H1 (cell line): ENCODE results near the gene SSTR4. TPM values are rescaled to one million over a fixed set of nuclear protein-coding genes. Genes with fewer than 3 reads are reported as not detected.
A peak's percentile ranks its signal among the peaks of the same experiment; 100 is the strongest.

ENCODE experiments used
- CTCF ChIA-PET: fragments of 300-600 bp; sonication (Branson Sonifier 250); formaldehyde crosslinking; loops from one replicate; lab custom pipeline; 2021; ENCODE audit not compliant: partially characterized antibody; lab: Charles Lee
- POLR2A ChIA-PET: fragments of 300-600 bp; sonication (Branson Sonifier 250); formaldehyde crosslinking; loops from one replicate; lab custom pipeline; 2021; ENCODE audit warnings: inconsistent platforms; ENCODE audit not compliant: partially characterized antibody; lab: Charles Lee
- DNase-seq, 2 experiments: peaks; one replicate each; pipeline versions ENCODE4 v3.0.0 to v3.0.0-alpha.2; 2010 to 2022; ENCODE audit warnings: low spot score in 2 of 2, low read depth in 1 of 2, mixed read lengths in 1 of 2
- FAIRE-seq: peaks from 2 replicates; lab custom pipeline; 2011; peaks lifted over from hg19 to GRCh38; lab: Jason Lieb, UNC
- H2AFZ ChIP-seq: 2 replicates; pipeline ENCODE4 v1.8.1; 2012; ENCODE audit warnings: low read length, inconsistent platforms
- H2AK5ac ChIP-seq: 2 replicates; pipeline ENCODE4 v1.6.1; 2013; ENCODE audit warnings: low read depth, low read length
- H2BK120ac ChIP-seq: replicated peaks from 2 replicates; pipeline ENCODE3; 2013; ENCODE audit warnings: low read depth, low read length, inconsistent platforms
- H2BK12ac ChIP-seq: 2 replicates; pipeline ENCODE4 v1.6.1; 2013; ENCODE audit warnings: low read depth, low read length
- H2BK15ac ChIP-seq: 2 replicates; pipeline ENCODE4 v1.6.1; 2013; ENCODE audit warnings: low read length
- H2BK20ac ChIP-seq: 2 replicates; pipeline ENCODE4 v1.6.1; 2013; ENCODE audit warnings: low read length
- H2BK5ac ChIP-seq: 2 replicates; pipeline ENCODE4 v1.6.1; 2013; ENCODE audit warnings: low read depth, low read length
- H3K14ac ChIP-seq: 2 replicates; pipeline ENCODE4 v1.6.1; 2013; ENCODE audit warnings: inconsistent platforms; ENCODE audit not compliant: insufficient read length
- H3K18ac ChIP-seq: 2 replicates; pipeline ENCODE4 v1.6.1; 2013; ENCODE audit warnings: low read length; ENCODE audit errors: extremely low read depth
- H3K23ac ChIP-seq: 2 replicates; pipeline ENCODE4 v1.6.1; 2013; ENCODE audit warnings: inconsistent platforms; ENCODE audit not compliant: insufficient read length
- H3K23me2 ChIP-seq: 2 replicates; pipeline ENCODE4 v1.6.1; 2013; ENCODE audit warnings: low read depth, low read length
- H3K27ac ChIP-seq: 2 replicates; pipeline ENCODE4 v1.6.1; 2011; ENCODE audit warnings: low read depth, low read length, inconsistent platforms
- H3K27me3 ChIP-seq, 4 experiments: replicated peaks in 1 of 4; 1 replicate in 1 of 4; 2 replicates in 3 of 4; pipeline versions ENCODE4 v1.6.1 to v1.8.1; 2011 to 2013; ENCODE audit warnings: low read length in 3 of 4, mild to moderate bottlenecking in 3 of 4, inconsistent platforms in 2 of 4, mixed read lengths in 2 of 4, moderate library complexity in 1 of 4; ENCODE audit not compliant: control insufficient read depth in 3 of 4, insufficient read depth in 3 of 4; ENCODE audit errors: extremely low read depth in 1 of 4
- H3K36me3 ChIP-seq, 4 experiments: 2 replicates each; pipeline versions ENCODE4 v1.6.1 to v1.8.1; 2011 to 2013; ENCODE audit warnings: mild to moderate bottlenecking in 4 of 4, low read length in 3 of 4, moderate library complexity in 2 of 4, control low read depth in 1 of 4, inconsistent platforms in 1 of 4; ENCODE audit not compliant: insufficient read depth in 4 of 4, control insufficient read depth in 2 of 4
- H3K4ac ChIP-seq: replicated peaks from 2 replicates; pipeline ENCODE3; 2013; ENCODE audit warnings: low read length, low read depth, mixed read lengths, inconsistent platforms; ENCODE audit not compliant: insufficient read length
- H3K4me1 ChIP-seq, 4 experiments: replicated peaks in 1 of 4; 1 replicate in 1 of 4; 2 replicates in 3 of 4; pipeline versions ENCODE4 v1.6.1 to v1.8.1; 2011 to 2013; ENCODE audit warnings: low read length in 3 of 4, inconsistent platforms in 2 of 4, mixed read lengths in 1 of 4; ENCODE audit not compliant: insufficient read depth in 4 of 4, control insufficient read depth in 3 of 4
- H3K4me2 ChIP-seq, 2 experiments: 2 replicates each; pipeline versions ENCODE4 v1.6.1 to v1.8.1; 2011 to 2013; ENCODE audit warnings: low read depth in 2 of 2, low read length in 2 of 2, control low read depth in 1 of 2, inconsistent platforms in 1 of 2, mild to moderate bottlenecking in 1 of 2; ENCODE audit not compliant: insufficient read depth in 1 of 2
- H3K4me3 ChIP-seq, 4 experiments: fragments of 200-600, 300-600 bp in 1 of 4; sonication (generic), shearing (Covaris generic), sonication (Bioruptor Twin) in 1 of 4; 2 replicates each; pipeline versions ENCODE4 v1.5.1 to v1.8.1; 2011 to 2016; ENCODE audit warnings: low read length in 4 of 4, low read depth in 3 of 4, control low read depth in 2 of 4, inconsistent platforms in 2 of 4, mild to moderate bottlenecking in 2 of 4, mixed read lengths in 1 of 4, moderate library complexity in 1 of 4; ENCODE audit not compliant: insufficient read depth in 2 of 4; ENCODE audit errors: extremely low read depth in 1 of 4
- H3K56ac ChIP-seq: replicated peaks from 2 replicates; pipeline ENCODE3; 2013; ENCODE audit warnings: low read depth, mild to moderate bottlenecking, mixed read lengths, low read length, inconsistent platforms; ENCODE audit not compliant: insufficient read length
- H3K79me1 ChIP-seq: 2 replicates; pipeline ENCODE4 v1.6.1; 2013; ENCODE audit warnings: low read depth, low read length, control low read depth
- H3K79me2 ChIP-seq, 2 experiments: 2 replicates each; pipeline versions ENCODE4 v1.6.1 to v1.8.1; 2012 to 2013; ENCODE audit warnings: low read length in 2 of 2, mild to moderate bottlenecking in 2 of 2, inconsistent platforms in 1 of 2; ENCODE audit not compliant: insufficient read depth in 2 of 2, control insufficient read depth in 1 of 2
- H3K9ac ChIP-seq, 4 experiments: replicated peaks in 1 of 4; 1 replicate in 1 of 4; 2 replicates in 3 of 4; pipeline versions ENCODE4 v1.6.1 to v1.8.1; 2011 to 2013; ENCODE audit warnings: low read depth in 3 of 4, low read length in 3 of 4, control low read depth in 2 of 4, mild to moderate bottlenecking in 2 of 4, moderate library complexity in 2 of 4, inconsistent platforms in 1 of 4; ENCODE audit errors: extremely low read depth in 1 of 4
- H3K9me3 ChIP-seq, 2 experiments: 2 replicates each; pipeline versions ENCODE4 v1.6.1 to v1.8.1; 2012 to 2013; ENCODE audit warnings: mild to moderate bottlenecking in 2 of 2, moderate library complexity in 2 of 2, control low read depth in 1 of 2, inconsistent platforms in 1 of 2, low read depth in 1 of 2, low read length in 1 of 2, mixed read lengths in 1 of 2; ENCODE audit not compliant: insufficient read depth in 2 of 2
- H4K20me1 ChIP-seq, 2 experiments: replicated peaks in 1 of 2; 2 replicates each; pipeline versions ENCODE3 to v1.8.1; 2011 to 2013; ENCODE audit warnings: inconsistent platforms in 2 of 2, low read length in 2 of 2, mild to moderate bottlenecking in 1 of 2; ENCODE audit not compliant: insufficient read depth in 2 of 2, control insufficient read depth in 1 of 2
- H4K5ac ChIP-seq: 2 replicates; pipeline ENCODE4 v1.6.1; 2013; ENCODE audit warnings: low read length, low read depth, mixed read lengths, inconsistent platforms; ENCODE audit not compliant: insufficient read length
- H4K8ac ChIP-seq: 2 replicates; pipeline ENCODE4 v1.8.0; 2013; ENCODE audit warnings: mild to moderate bottlenecking, moderate library complexity, low read length, inconsistent platforms; ENCODE audit not compliant: insufficient read depth; ENCODE audit errors: extremely low read depth
- H4K91ac ChIP-seq: replicated peaks from 2 replicates; pipeline ENCODE3; 2013; ENCODE audit warnings: low read length, mixed read lengths, inconsistent platforms; ENCODE audit not compliant: insufficient read length
- ASH2L ChIP-seq: fragments of 200-600, 300-600 bp; sonication (generic); IDR thresholded peaks from one replicate; pipeline ENCODE4 v1.7.1; 2017; ENCODE audit warnings: low read length
- BACH1 ChIP-seq: IDR thresholded peaks from 2 replicates; pipeline ENCODE4 v1.6.1; 2012; ENCODE audit warnings: low read length, improper control_type of control experiment
- CEBPB ChIP-seq: IDR thresholded peaks from 2 replicates; pipeline ENCODE4 v1.6.1; 2012; ENCODE audit warnings: low read depth, low read length
- POU5F1 ChIP-seq: IDR thresholded peaks from 2 replicates; pipeline ENCODE4 v1.6.1; 2011; ENCODE audit warnings: low read depth, mild to moderate bottlenecking, low read length, moderate library complexity
- RAD21 ChIP-seq, 2 experiments: IDR thresholded peaks in 1 of 2; conservative IDR thresholded peaks in 1 of 2; 2 replicates each; pipeline ENCODE4 v1.6.1; 2011; ENCODE audit warnings: low read depth in 2 of 2, low read length in 2 of 2, improper control_type of control experiment in 1 of 2, inconsistent platforms in 1 of 2, mild to moderate bottlenecking in 1 of 2, moderate library complexity in 1 of 2
- SAP30 ChIP-seq: fragments of 300-600 bp; sonication (generic); IDR thresholded peaks from 2 replicates; pipeline ENCODE4 v1.7.1; 2012; ENCODE audit warnings: low read length, moderate library complexity, mild to moderate bottlenecking, inconsistent platforms; ENCODE audit not compliant: insufficient read depth, insufficient replicate concordance
- SP2 ChIP-seq: IDR thresholded peaks from 2 replicates; pipeline ENCODE4 v1.6.1; 2012; ENCODE audit warnings: mild to moderate bottlenecking, low read length, inconsistent platforms
- TBP ChIP-seq: IDR thresholded peaks from 2 replicates; pipeline ENCODE4 v1.6.1; 2011; ENCODE audit warnings: low read depth, low read length, improper control_type of control experiment
- WGBS, 2 experiments: shearing (Covaris generic) in 1 of 2; methylation state at CpG; one replicate each; pipeline versions ENCODE4 v1.1.6 to v1.1.7; 2013 to 2015; ENCODE audit warnings: low lambda C conversion rate in 2 of 2, mixed read lengths in 2 of 2, inconsistent platforms in 1 of 2, low coverage in 1 of 2, missing lambda C conversion rate in 1 of 2; ENCODE audit not compliant: insufficient replicate concordance in 2 of 2, insufficient coverage in 1 of 2, insufficient read length in 1 of 2; ENCODE audit errors: extremely low coverage in 1 of 2, missing lambda C conversion rate in 1 of 2; 5-methylcytosine and 5-hydroxymethylcytosine counted together
- polyA plus RNA-seq, 7 experiments: library from polyadenylated mRNA; depleted of rRNA in 3 of 7; stranded (reverse) in 5 of 7; unstranded in 2 of 7; fragments of >200 nt in 5 of 7; fragments of 200-250 nt in 2 of 7; gene quantifications; 1 replicate in 5 of 7; 2 replicates in 1 of 7; 4 replicates in 1 of 7; pipeline versions ENCODE4 v1.2.1 to v1.2.3, GENCODE V29; 2011 to 2013; ENCODE audit warnings: missing spikeins in 2 of 7, mixed read lengths in 2 of 7
- total RNA-seq: library from RNA; stranded (reverse); fragmentation: NEBNext Ultra II Directional; extraction: Animal tissue kit (Norgen Biotek cat#: 25700); gene quantifications from 2 replicates; pipeline ENCODE4 v1.2.1, GENCODE V29; 2021
- TF ChIP-seq, protein P1 (sequence below): IDR thresholded peaks from 2 replicates; pipeline ENCODE4 v1.6.1; 2011; ENCODE audit warnings: low read depth, mild to moderate bottlenecking, low read length; ENCODE audit not compliant: insufficient read depth
- TF ChIP-seq, protein P2 (sequence below): IDR thresholded peaks from 2 replicates; pipeline ENCODE4 v1.6.1; 2012; ENCODE audit warnings: inconsistent platforms

The SSTR4 gene
- total and polyA plus RNA-seq, 2 of the 8 experiments (the other 6 are each of a cell fraction or from before 2014, with no cell fraction given) = 0.05 TPM; not detected in 1

GRCh38 chr20:23050847-23051627 lies 15.9 kb downstream of the SSTR4 start:
- Histone ChIP-seq H2AFZ (peak overlapping the region; percentile 7; the same call in 1 of the 2 replicates), H4K5ac (no peak overlapping the region), H3K23me2 (peaks cover 28% of the 10 kb centered on the region), H3K23ac (no peak overlapping the region), H2BK20ac (peak overlapping the region; percentile 86), H3K27ac (no peak overlapping the region), H3K36me3 (no peaks in the 10 kb centered on the region), H3K27me3 (peaks cover 31 to 61% (median 50%) of the 10 kb centered on the region in 4 experiments), H3K14ac (no peak overlapping the region), H3K79me1 (no peaks in the 10 kb centered on the region), H3K4me1 (peaks cover 4 to 12% (median 6%) of the 10 kb centered on the region in 4 experiments; a peak in 6 of 7 replicates), H3K4me2 (peak overlapping the region; percentile 70 to 98), H2BK15ac (peak overlapping the region; percentile 53; the same call in 1 of the 2 replicates), H3K4ac (no peak overlapping the region), H3K18ac (peak overlapping the region; percentile 98), H2BK5ac (peak overlapping the region; percentile 84; the same call in 1 of the 2 replicates), H2AK5ac (no peak overlapping the region), H3K4me3 (peak overlapping the region; percentile 47 to 71 (median 61)), H4K8ac (peak overlapping the region; percentile 42), H3K9ac (peak overlapping the region in 1 of 4 experiments; percentile 13; a peak in 2 of 7 replicates), H3K9me3 (no peaks in the 10 kb centered on the region), H3K56ac (peak overlapping the region; percentile 55), H2BK120ac (no peak overlapping the region), H4K20me1 (peaks cover 0 to 5% of the 10 kb centered on the region in 2 experiments), H4K91ac (peak overlapping the region; percentile 89), H3K79me2 (no peaks in the 10 kb centered on the region), H2BK12ac (peak overlapping the region; percentile 88; the same call in 1 of the 2 replicates)
- 2% methylated on average over 38 of the region's 46 CpGs; no CpG with 5 or more reads in 1 of the 2 experiments for WGBS, 2 experiments
- ChIA-PET POLR2A (interaction anchor here (0.6 to 2.2 kb wide), 10 partner anchors 9 to 385 kb away, joined by 3 to 13 read pairs (median 5); partner anchors contain the start of genes NXT1 and SSTR4), CTCF (interaction anchor here (0.6 to 5.0 kb wide), 55 partner anchors 8 to 712 kb away, joined by 3 to 90 read pairs (median 4); partner anchors contain the start of gene SSTR4)
- FAIRE-seq (peak; percentile 84), DNase-seq (peak; percentile 78 to 98)
- 0 out of 2 replicates have a peak, but pooled peaks have one; percentile 5 for TF ChIP-seq BACH1
- TF ChIP-seq POU5F1 = 0 out of 2 replicates have a peak, but pooled peaks have one; percentile 0
- peak; percentile 20 for TF ChIP-seq ASH2L
- TF ChIP-seq, protein P1, sequence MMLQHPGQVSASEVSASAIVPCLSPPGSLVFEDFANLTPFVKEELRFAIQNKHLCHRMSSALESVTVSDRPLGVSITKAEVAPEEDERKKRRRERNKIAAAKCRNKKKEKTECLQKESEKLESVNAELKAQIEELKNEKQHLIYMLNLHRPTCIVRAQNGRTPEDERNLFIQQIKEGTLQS = no peak
- TF ChIP-seq, protein P2, sequence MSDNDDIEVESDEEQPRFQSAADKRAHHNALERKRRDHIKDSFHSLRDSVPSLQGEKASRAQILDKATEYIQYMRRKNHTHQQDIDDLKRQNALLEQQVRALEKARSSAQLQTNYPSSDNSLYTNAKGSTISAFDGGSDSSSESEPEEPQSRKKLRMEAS = peak; percentile 42
- TF ChIP-seq SAP30 = no peak
- TF ChIP-seq SP2 = no peak
- TF ChIP-seq CEBPB = no peak
- peak; percentile 81 to 86 for TF ChIP-seq RAD21 (IDR thresholded peaks at IDR 0.05 in 1 of 2, conservative IDR thresholded peaks at IDR 0.05 in 1 of 2; ENCODE audit: low read depth in 2 of 2, low read length in 2 of 2)
- peak; percentile 55; the same call in 1 of the 2 replicates for TF ChIP-seq TBP
